Activated CD4-positive, alpha-beta T cell treated with anti-CD3 and anti-CD28 coated beads, Interleukin-2, amount 50 U/mL, for 24 hours (primary cell): ENCODE data around the gene JAM3.
A peak's percentile ranks its signal among the peaks of the same experiment; 100 is the strongest.

ENCODE experiments used
- DNase-seq, 2 donors: peaks; one replicate each; pipeline ENCODE4 v3.0.0-alpha.2; 2020; ENCODE audit warnings: low read depth in 1 of 2, low spot score in 1 of 2

JAM3 gene

DNA sequence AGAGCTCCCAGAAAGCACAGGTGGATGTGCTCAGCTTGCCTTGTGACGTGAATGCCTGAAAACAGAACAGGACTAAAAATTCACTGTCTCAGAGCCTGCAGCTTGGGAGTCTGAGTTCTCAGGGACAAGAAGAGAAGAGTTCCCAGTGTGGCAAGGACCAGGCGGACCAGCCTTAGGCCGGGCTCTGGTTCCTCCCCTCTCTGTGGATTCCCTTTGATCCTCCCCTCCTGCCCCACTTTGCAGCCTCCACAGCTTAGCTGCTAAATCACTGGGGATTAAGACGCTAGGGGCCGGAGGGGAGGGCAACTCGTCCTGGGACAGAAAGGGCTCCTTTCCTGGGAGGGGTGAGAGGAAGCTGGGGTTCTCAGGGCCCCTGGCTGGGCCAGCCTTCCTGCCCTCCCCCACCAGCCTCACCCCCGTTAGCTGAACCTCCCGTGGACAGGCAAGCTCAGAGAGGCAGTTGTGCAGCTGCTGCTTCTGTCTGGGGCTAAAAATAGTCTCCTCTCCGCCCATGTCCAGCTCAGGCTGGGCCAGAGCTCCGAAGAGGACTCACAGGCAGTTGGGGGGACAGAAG lies 29.9 kb upstream of the JAM3 start:
- no peak for DNase-seq

DNA sequence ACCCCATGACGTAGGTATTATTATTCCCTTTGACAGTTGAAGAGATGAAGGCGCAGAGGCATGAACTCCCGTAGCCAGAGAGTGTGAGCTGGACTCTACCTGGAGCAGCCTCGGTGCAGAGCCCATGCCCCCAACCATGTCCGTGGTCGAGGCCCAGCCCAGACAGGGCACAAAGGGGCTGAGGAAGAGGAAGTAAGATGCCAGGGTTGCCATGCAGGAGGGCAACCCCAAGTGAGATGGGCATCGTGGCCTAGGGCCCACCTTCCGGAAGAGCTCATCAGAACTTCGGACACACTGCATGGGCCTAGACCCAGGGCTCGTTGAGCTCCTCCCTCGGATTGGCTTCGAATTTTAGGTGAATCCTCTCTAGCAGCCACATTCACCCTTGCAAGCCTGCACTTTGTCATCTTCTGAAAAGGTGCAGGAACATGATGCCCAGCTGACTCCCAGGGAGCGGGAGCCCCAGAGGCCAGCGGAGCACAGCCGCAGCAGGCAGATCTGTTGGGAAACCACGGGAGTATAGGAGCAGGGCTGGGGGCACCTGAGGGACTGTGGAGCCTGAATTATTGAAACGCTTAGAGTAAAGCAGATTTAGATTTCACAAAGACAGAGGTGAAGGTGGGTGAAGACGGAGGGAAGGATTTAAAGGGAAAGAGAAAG lies 29.0 kb upstream of the JAM3 start:
- no peak for DNase-seq

DNA sequence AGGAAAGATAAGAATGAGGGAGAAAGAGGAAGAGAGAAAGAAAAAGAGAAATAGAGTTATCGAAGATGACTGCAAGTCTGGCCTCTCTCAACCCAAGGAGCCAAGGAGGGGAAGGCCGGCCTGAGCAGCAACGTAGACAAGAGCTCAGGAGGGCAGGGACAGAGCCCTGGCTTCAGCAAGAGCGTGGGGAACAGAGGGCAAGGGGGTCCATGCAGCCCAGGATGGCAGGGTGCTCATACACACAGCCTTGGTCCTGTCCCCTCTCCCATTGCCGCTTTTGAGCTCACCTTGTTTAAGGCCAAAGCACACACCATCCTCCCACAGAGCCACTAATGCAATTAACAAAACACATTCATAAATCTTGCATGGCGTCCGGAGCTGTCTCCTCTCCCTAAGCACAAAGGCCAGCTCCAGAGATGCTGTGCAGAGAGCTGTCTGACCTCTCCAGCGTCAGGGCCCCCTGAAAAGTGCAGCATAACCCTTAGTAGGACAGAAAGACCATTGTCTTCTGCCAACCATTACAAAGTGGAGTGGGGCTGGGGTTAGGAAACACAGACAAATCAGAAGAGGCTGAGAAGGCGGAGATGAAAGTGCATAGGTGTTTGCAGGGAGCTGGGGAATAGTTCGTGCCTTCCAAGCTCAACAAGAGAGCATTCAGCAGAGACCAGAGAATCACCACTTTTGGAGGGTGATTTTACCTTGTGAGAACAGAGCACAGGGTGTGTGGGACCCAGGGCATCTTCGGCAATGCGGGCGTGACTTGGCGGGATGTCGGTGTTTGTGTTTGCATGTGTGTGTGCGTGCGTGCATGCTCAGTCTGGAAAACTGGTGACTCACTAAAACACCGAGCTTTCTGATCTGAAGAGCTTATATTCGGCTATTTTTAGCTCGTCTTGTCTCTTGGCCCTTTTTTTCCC lies 28.2 kb upstream of the JAM3 start:
- DNase-seq, result no peak

DNA sequence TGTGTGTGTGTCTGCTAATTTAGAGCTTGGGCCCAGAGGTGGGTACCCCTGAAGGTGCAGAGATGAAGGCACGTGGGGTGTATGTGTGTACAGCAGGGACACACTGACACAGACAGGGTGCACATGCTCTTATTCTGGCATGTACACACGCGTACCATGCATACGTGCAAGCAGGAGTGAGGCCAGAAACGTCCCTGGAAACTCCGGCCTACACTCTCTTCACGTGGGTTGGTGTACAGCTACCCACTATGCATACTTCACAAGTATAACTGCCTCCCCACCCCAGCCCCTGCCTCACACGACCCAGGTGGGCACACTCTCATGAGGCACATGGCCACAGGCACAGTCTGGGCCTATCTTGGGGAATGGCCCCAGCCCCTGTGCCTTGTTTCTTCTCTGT lies 27.5 kb upstream of the JAM3 start:
- no peak for DNase-seq

DNA sequence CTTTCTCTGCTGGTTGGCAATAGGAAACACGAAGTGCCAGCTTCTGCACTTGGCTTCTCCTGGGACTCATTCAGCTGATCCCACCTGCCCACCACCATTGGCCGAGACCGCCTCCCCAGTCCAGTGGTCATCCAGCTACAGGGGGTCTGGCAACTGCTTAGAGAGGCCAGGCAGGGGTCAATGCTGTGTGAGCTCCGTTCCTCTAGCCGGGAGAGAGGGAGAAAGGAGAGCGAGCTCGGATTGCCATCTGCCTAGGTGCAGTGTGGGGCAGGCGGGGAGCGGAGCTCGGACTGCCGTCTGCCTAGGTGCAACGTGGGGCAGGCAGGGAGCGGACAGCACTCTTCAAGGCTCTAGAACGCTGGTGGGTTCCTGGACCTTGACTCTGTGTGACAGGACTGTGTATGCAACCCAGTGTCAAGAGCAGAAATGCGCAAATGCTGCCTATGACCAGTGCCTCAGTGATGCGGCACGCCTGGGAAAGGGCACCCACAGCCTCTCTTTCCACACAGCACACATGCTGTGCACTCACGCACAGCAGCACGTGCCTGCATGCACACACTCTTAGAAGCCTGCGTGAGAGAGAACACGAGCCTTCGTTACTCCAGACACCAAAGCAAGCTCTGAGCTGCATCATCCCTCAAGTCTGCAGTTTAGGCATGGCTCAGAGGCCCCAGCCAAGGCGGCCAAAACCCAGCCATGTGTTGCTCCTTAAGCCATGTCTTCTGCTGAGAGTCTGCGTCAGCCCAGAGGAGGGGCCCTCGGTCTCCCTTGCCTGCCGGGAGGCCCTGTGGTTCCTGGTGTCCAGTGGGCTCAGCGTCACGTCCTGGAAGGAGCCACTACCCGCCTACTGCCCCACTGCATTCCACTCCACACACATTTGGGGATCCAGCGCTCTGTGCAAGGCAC lies 26.8 kb upstream of the JAM3 start:
- no peak for DNase-seq

DNA sequence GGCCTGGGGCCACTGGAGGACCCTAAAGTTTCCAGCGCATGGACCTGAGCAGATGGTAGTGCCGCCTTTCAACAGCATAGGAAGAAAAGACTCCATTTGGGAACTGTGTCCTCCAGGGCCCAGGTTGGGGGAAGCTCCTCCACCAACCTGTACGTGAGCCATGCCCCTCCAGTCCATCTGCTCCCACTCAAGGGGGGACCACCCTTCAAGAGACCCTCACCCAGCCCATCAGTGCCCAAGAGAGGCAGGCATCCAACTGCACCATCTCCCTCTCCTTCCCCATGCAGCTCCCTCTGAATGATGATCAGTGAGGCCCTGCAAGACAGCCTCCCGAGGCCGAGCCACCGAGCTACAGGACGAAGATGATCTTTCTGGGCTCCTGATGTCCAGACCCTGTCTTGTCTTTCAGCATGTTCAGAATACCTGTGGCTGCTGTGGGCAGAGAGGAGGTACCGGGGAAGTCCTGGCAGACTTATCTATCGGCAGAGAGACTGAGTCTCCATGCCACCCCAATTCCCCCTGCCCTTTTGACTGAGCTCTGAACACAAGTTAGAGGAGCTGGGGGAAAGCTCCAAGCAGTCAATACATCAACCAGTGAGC lies 25.0 kb upstream of the JAM3 start:
- DNase-seq, result no peak

DNA sequence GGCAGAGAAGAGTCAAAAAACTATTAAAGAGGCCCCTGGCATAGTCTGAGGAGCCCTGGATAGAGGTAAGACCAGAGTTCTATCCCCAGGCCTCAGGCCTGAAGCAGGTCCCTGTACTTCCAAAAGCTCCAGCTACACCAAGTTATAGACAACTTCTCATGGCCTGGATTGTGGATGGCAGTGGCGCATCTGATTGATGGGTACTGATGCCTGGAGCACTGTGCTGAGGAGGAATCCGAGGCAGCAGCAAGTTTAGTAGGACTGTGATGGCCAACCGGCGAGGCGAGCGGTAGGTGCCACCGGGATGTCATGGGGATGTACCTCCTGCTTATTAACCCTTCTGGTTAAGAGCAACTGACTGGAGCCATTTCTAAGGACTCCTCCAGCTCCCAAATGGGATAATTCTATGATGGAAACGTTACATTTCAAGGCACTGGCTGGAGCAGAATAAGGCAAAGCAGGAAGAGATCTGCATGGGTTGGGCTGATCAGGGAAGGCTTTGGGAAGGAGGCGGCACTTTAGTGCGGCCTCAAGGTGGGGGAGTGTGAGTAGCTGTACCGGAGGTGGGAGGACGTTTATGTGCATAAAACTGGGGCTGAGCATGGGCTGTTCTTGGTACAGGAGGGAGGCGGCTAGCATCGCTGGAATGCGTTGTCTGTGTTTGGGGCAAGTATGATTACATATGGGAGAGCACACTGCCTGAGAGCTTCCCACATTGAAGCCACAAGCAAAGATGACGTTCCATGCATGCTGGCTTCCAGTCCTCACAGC lies 24.2 kb upstream of the JAM3 start:
- DNase-seq, result no peak

DNA sequence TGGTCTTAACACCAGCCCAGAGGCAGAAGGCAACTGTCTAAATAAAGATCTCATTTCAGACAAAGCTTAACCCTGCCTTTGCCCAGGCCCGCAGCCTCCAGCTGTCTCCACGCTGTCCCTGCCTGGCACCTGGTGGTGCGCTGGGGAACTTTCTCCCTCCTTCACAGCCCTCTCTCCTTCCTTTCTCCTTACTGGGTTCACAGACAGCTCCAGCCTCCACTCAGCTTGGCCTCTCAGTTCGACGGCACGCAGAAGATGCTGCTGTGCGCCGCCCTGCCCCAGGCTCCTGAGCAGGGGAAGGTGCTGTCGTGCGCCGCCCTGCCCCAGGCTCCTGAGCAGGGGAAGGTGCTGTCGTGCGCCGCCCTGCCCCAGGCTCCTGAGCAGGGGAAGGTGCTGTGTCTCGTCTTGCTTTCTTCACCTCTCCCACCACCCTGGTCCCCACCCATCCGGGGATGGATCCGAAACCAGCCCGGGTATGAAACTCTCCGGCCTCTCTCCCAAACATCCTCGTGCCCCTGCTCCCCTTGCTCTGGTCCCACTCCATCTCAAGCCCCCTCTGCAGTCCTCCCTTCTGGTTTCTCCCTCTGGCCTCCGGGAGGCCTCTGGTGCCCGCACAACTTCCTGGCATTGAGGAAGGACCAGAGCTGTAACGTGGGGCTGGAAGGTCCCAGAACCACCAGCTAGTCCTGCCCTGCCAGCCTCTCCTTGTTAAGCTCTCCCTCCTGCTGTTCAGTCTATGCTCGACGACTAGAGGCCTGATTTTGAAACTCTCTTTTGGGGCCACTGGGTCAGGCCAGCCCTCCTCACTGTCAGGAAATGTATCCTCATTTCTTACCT lies 22.9 kb upstream of the JAM3 start:
- no peak for DNase-seq

DNA sequence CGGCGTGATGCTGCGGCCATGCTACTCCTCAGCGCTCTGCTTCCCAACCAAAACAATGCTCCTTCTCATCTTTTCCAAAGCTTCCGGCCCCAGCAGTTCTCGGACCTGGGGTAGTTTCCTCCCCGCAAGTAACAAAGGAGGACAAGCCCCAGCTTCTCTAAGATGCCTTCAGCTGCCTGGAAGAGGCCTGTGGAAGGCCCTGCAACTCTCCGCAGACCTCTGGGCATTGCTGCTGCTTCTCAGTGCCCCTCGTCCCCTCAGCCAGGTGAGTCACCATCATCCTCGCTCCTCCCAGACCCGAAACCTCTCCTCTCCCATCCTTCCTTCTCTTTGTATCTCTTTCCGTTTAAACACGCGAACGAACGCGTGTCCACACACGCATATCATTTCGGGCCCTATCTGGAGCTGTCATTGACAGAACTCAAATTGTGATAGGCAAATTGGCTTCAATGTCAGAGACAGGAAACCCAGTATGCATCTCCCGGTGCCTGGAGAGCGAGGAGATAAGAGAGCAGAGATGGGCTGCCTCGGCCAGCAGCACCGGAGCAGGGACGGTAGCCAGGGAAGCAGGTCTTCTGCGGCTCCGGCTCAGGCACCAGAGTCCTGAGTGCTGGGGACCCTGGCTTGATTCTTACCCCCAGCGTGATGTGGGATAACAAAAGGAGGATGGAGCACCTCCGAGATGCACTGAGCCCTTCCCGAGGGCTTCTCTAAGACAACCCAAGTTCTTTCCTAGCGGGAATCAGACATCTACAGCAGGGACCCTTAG lies 22.0 kb upstream of the JAM3 start:
- no peak for DNase-seq

DNA sequence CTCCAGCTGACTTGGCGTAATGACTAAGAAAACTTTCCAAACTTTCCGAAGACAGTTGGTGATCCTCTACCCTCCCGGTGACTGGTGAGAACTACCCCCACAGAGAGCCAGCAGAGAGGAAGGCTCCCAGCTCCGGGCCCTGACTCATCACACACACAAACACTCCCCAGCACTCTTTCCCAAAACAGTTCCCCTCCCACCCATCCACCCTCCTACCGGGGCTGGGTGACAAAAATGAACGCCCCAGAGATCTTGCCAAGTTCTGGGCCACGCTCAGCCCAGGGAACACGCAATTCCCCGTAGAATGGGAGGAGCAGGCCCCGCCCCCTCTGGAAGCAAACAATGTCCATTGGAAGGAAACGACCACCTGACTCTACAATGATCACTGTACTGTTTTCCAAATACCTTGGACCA lies 21.3 kb upstream of the JAM3 start:
- DNase-seq, result no peak

DNA sequence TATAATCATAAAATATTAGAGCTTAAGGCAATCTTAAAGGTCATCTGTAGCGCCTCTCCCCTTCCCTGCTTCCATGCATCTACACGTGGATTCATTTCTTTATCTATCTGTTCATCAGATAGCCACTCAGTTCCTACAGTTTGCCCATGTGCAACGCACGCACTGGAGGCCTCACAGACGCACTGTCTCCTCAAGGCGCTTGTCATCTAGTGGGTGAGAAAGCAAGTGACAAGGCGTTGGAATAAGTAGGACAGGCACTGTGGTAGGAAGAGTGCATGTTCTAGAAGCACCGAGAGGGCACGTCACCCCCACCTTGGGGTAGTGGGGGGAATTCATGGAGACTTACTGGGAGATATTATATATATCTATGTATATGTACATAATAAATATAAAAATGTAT lies 20.8 kb upstream of the JAM3 start:
- no peak for DNase-seq

DNA sequence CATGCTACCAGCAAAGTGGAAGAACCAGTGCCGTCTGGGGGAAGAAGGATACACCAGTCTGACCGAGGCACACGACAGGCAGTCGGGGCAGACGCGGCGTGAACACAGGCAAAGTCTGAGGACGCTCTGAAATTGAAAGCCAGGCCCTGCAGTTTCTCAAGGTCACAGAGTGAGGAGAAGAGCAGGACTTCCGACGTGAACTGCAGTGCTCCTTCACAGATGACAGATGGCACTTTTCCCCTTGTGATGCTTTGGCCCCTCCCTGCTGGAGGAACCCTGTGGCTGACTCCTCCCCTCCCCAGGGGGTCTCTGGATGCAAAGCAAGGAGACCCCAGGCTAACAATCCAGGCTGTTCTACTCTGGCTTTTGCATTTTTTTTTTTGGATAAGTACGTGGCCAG lies 19.6 kb upstream of the JAM3 start:
- DNase-seq, result no peak

DNA sequence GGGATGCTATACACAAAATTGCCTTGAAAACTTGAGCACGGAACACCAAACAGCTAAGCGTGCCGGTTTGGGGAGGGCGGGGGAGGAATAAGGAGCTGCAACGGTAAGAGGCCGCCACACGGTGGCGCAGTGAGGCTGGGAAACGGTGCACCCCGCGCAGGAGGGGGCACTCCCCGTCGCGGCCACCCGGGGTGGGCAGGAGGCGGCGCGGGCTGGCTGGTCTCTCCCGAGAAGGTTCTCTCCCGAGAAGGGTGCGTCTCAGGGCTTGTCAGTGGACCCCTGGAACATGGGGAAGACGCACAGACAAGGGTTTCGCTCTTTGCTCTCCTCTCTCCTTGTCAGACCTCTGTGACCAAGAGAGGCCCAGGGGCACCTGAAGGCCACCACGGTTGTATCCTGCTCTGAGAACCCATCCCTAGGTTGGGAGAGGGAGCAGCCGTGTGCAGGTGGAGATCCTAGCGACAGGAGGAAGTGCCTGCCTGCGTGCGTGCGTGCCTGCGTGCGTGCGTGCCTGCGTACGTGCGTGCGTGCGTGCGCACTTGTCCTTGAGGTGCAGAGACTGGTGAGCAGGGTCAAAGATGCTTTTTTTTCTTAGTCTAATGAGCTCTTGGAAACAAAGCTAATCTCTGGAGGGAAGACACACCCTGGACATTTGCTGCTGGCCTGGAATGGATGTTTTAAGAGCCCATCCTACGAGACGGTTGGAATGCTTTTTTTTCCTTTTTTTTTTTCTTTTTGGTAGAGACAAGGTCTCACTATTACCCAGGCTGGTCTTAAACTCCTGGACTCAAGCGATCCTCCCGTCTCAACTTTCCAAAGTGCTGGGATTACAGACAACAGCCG lies 18.1 kb upstream of the JAM3 start:
- DNase-seq, result peak; percentile 54 to 60

DNA sequence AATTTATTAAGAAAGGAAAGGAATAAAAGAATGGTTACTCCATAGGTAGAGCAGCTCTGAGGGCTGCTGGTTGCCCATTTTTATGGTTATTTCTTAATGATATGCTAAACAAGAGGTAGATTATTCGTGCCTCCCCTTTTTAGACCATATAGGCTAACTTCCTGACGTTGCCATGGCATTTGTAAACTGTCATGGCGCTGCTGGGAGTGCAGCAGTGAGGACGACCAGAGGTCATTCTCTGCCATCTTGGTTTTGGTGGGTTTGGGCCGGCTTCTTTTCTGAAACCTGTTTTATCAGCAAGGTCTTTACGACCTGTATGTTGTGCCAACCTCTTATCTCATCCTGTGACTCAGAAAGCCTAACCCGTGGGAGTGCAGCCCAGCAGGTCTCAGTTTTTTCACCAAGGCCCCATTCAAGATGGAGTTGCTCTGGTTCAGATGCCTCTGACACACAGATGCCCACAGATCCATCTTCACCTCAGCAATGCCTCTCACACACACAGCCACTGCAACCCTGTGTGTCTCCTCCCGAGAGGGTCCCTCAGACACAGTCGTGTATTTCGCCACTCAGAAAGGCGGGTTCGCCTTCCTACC lies 16.4 kb upstream of the JAM3 start:
- DNase-seq, result no peak

DNA sequence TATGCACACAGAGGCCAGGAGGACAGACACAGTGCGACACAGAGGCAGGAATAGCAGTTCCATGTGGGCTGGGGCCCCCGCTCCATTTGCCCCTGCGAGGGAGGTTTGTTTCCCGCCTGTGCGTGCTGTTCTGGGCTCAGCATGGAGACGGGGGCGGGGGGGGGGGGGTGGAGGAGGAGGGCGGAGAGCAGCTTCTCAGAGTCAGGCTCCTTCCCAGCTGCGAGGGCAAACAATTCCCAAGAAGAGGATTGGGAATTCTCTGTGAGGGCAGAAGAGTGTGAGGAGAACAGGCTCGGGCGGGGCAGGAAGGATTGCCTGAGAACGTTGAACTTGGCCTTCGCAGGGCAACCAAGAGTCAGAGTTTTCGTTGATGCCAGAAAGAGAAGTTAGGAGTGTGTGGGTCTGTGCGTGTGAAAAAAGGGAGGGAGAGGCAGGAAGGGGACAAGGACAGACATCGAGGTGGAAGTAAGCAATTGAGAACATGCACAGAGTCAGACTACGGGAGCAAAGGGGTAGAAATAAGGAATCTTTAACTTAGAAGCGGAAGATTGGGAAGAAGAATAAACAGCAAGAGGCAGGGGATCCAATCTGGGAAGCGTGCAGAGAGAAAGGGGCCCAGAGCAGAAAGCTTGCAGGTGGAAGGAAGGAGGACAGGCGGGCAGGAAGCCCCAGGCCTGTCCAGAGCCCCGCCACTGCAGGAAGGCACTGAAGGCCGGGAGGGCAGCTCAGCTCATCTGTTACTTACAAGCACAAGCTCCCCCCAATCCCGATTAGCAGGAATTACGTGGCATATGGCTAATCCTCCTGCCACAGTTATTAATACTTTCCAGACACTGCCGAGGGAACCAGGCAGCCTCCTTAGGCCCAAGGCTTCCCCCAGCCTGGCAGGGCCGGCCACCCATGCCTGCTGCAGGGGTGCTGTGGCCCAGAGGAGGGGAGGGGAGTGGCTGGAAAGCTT lies 15.6 kb upstream of the JAM3 start:
- DNase-seq, result no peak

DNA sequence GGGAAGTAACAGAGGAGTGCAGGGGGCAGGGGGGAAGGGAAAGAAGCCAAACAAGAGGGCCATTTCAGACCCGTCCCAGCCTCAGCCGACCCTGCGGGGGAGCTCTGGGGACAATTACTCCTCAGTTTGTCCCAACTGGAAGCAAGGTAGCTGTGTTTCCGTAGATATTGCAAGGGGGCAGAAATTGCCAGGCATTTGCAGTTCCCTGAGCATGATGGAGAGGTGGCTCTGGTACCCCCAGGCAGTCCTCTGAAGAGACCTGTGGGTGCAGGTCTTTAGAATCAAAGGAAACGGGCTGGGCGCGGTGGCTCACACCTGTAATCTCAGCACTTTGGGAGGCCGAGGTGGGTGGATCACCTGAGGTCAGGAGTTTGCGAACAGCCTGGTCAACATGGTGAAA lies 13.8 kb upstream of the JAM3 start:
- no peak for DNase-seq
